HG03135 (cell line): Measurements from ENCODE around the gene MAU2.

Experiments used
- ATAC-seq: cut with Tn5 transposase; IDR thresholded peaks from one replicate; pipeline ENCODE4 v1.9.1; 2021; ENCODE audit warnings: mild to moderate bottlenecking, moderate library complexity; ENCODE audit not compliant: unreplicated experiment

Gene MAU2, protein sequence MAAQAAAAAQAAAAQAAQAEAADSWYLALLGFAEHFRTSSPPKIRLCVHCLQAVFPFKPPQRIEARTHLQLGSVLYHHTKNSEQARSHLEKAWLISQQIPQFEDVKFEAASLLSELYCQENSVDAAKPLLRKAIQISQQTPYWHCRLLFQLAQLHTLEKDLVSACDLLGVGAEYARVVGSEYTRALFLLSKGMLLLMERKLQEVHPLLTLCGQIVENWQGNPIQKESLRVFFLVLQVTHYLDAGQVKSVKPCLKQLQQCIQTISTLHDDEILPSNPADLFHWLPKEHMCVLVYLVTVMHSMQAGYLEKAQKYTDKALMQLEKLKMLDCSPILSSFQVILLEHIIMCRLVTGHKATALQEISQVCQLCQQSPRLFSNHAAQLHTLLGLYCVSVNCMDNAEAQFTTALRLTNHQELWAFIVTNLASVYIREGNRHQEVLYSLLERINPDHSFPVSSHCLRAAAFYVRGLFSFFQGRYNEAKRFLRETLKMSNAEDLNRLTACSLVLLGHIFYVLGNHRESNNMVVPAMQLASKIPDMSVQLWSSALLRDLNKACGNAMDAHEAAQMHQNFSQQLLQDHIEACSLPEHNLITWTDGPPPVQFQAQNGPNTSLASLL

DNA sequence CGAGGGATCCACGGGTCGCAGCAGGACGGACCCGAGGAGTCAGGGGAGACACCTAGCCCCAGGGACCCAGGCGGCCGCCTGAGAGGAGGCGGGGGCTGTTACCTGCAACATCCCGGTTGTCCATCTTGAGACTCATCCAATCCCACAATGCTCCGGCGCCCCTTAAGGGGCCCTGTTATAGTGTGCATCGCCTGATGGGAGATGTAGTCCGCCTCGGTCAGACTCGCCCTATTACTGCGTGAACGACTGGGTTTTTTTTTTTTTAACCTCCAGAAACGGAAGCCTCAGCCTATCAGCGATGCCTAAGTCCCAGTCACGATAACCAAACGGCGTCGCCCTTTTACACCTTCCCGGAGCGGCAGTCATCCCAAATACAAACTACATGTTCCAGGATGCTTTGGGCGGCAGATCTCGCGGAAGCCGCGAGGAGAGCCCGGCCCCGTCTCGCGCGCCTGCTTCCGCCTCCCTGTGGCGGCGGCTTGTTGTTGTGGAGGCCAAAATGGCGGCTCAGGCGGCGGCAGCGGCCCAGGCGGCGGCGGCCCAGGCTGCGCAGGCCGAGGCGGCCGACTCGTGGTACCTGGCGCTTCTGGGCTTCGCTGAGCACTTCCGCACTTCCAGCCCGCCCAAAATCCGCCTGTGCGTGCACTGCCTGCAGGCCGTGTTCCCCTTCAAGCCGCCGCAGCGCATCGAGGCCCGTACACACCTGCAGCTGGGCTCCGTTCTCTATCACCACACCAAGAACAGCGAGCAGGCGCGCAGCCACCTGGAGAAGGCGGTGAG is at the start of gene MAU2, which contains the start of gene SUGP1:
MAU2 (plus strand) TSS at position 469 of the 780 bp plus-strand sequence; CDS start at position 500, 31 bp downstream.
SUGP1 (minus strand) TSS at position 149 of the 780 bp plus-strand sequence; CDS start at position 136, 13 bp downstream.
- peak; percentile 90 for ATAC-seq

GRCh38 chr19:19271828-19272599 is 48.6 kb upstream of the MAU2 start:
- ATAC-seq: no peak

- ATAC-seq: no peak
These were observed 46.5 kb upstream of the MAU2 start for GRCh38 chr19:19274146-19274545.

DNA sequence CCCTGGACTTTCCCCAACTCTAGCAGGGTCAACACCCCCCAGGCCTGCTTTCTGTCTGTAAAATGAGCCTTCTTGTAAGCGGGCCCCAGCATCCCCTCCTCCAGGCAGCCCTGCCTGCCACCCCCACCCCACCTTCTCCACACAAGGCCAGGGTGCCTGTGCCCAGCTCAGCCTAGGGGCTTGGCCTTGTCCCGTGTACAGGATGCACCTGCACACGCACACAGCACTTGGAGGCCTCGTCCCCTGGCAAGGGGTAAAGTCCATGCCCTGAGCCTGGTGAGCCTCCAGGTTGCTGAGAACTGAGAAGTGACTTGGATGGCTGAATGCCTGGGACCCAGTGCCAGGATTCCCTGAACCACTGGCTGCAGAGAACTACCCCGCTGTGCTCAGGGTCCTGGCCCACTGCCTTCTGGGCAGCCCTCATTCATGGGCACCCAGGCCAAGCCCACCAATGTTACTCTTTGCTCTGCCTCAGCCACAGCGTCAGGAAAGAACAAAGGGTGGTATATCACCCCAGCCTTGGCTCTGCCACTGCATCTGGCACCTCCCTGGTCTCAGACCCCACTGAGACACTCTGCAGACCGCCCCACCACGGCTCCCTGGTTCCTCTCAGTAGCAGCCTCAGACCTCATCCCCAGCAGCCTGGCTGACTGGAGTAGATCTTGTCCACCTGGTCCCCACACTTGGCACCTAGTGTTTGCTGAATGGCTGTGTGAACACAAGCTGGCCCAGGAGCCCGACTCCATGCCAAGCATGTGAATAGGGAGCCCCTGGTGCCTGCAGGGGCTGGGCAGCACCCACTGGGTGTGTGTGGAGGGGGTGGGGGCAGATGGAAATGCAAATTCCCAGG is 45.7 kb upstream of the MAU2 start:
- ATAC-seq: no peak

GRCh38 chr19:19276386-19276785 is 44.2 kb upstream of the MAU2 start:
- no peak for ATAC-seq

DNA sequence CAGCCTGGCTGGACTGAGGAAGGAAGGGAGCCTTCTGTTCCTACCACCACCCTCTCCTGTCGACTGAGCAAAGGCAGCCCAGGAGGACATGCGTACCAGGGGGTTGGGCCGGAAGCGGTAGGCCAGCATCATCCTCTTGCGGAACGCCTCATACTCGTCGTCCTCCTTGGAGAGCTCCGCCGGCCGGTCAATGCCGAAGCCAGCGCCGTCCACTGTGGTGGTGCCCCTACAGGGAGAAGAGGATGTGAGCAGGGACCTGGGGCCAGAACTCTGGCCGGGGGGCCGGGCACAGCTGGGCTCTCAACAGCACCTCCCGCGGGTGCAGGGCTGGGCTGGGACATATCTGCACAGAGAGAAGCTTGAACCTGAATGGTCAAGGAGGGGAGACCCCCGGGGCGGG is 43.8 kb upstream of the MAU2 start:
- no peak for ATAC-seq

DNA sequence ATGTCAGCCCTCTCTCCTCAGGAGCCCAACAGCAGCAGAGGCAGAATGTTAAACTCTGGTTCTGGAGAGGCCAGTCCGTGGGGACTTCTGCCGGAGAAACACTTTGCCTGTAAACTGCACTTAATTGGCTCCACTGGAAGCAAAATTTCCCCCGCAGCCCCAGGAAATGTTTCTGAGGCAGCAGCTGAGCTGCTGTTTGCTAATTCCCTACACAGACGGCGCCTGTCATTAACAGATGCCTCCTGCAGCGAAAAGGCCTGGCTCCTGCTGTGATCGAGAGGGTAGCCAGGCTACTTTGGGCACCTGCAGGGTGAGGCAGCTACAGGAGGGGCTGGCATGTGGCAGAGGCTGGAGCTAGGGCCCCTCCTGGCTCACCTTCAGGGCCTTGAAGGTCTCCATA is 42.3 kb upstream of the MAU2 start:
- no peak for ATAC-seq

DNA sequence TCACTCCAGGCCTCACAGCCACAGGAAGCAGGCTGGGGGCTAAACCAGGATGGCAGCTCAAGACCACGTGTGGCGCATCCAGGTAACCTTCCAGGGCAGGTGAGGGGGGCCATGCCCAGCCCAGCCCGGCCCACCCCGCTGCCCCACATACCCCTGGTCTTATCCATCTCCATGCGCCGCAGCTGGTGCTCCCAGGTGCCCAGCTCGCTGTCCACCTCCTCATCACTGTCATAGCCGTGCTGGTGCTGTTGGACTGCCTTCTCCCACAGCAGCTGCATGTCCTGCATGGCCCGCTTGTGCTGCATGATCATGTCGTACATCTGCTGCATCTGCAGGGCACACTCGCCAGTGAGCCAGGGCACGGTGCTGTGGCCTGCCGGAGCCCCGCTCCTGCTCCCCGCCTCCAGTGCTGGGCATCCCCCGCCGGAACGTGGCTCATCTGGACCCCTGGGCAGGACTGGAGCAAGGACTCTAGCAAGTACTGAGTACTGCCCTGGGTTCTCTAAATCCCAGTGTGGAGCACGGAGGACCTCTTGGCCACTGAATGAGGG is 41.5 kb upstream of the MAU2 start:
- ATAC-seq: no peak

DNA sequence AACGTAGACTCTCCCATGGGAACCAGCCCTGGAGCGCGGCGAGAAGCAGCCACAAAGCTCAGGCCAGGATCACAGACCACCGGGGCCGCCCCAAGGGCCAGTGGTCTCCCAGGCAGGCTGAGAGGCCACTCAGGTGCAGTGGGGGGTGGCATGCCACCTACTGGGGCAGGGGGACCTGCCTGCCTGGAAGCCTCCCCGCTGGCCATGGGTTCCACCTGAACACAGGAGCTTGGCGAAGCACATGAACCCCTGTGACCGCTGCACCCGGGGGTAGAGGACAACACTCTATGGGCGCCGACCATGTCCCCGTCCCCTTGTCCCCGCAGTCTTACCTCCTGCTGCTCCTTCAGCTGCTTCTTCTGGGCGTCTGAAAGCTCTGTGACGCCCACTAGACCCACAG is 40.8 kb upstream of the MAU2 start:
- ATAC-seq: no peak

- no peak for ATAC-seq
These were observed 40.1 kb upstream of the MAU2 start for GRCh38 chr19:19280561-19280960.

- ATAC-seq: no peak
These were observed 34.9 kb upstream of the MAU2 start for GRCh38 chr19:19285686-19286085.

GRCh38 chr19:19292607-19293006 is 28.0 kb upstream of the MAU2 start:
- no peak for ATAC-seq

DNA sequence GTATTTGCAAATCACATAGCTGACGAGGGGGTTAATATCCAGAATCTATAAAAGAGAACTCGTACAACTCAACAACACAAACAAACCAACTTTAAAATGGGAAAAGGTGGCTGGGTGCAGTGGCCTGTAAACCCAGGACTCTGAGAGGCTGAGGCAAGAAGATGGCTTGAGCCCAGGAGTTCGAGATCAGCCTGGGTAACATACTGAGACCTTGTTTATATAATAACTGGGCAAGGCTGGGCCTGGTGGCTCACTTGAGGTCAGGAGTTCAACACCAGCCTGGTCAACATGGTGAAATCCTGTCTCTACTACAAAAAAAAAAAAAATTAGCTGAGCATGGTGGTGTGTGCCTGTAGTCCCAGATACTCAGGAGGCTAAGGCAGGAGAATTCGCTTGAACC is 25.7 kb upstream of the MAU2 start:
- ATAC-seq: no peak

DNA sequence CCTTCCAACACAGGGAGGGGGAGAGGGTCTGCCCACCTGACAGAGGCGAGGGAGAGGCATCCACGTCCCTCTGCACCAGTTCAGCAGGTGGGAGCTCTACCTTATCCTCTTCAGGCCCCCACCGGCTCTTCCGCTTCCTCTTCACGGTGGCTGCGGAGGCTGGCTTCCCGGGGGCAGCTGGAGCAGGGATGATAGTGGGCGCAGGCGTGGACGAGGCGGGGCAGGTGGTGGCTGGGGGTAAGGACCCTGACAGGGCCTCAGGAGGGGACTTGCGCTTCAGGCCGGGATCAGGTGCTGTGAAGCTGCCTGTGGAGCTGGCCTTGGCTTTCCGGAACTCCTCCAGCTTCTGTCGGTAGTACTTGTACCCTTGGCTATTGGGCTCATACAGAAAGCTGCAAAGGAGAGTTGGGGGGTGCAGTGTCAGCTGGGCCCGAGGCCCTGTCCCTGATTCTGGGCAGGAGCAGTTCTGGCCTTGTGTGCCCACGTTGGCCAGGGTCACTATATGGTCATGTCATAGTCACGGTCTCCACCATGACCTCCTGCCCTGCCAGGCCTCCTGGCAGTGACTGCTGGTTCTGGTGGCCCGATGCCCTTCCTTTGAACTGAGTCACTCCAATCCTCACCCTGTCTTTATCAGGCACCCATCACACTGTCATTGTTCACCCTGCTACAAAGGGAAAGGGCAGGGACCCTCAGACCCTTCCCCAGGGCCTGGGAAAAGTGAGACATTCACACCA is 23.5 kb upstream of the MAU2 start:
- ATAC-seq: no peak

DNA sequence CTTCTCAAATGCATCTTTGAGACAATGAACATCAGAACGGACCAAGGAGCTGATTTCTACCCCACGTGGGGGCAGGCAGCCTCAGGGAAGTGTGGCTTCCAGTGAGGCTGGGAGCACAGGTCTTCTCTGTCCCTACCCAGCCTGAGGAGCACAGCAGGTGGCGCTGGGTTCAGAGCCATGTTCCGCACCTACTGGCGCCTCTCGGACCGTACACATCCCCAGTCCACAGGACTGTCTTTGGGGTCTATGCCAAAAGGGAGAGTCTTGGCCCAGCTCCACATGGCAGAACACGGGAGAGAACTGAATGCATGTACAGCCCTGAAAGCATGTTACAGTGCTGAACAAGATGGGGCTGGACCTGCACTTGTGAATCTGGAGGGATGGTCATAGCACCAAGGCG is 22.9 kb upstream of the MAU2 start:
- ATAC-seq: no peak

DNA sequence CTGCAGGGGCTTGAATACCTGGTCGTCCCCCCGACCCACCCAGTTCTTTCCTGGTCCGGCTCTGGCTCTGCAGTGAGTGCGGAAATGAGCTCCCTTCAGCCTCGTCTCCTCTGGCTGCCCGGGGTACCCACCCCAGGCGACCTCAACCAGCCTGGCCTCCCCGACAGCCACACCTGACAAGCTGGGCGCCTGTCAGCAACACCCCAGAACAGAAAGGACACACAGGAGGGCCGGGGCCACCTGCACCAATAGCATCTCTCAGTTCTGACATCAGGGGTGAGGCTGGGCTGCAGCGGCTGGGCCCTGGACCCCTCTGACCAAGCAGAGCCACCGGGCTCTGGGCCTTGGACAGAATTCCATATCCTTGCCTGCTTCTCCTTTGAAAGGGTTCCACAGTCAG is 20.0 kb upstream of the MAU2 start:
- no peak for ATAC-seq

- no peak for ATAC-seq
These were observed 17.2 kb upstream of the MAU2 start for GRCh38 chr19:19303411-19303810.

DNA sequence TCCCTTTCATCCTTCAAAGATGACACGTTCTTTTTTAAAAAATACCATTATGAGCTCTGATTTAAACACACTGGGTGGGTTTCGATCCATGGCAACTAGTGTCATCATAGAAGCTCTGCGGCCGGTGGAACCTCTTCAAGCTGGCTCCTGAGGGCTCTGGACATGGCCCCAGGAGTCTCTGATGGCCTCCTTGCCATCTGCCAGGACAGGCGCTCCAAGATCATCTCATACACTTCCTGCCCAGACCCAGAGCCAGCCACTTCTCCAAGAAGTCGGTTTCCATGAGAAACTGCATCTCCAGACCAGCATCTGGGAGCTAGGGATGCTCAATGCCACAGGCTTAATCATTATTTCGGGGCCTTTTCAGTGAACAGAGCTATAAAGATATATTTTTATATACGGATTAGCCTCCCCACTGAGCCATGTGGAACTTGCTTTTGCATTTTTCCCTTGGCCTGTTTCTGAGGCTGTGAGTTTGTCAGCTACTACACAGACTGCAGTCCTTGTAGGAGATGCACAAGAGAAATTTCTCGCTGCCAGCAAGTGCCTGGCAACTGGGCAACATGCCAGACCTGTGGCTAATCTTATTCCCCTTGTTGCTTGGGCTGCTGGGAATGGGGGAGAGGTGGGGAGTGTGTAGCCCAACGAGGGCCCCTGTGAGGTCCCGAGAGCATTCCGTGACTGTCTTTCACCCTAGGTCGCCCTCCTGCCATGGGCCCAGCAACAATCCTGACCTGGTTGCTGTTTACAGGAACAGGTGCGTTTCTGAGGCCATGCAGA is 16.3 kb upstream of the MAU2 start:
- ATAC-seq: no peak
